H1 (cell line): ENCODE data around the gene TRAF5. TPM values are rescaled to one million over a fixed set of nuclear protein-coding genes. Genes with fewer than 3 reads are reported as not detected.

Experiments used
- CTCF ChIA-PET: fragments of 300-600 bp; sonication (Branson Sonifier 250); formaldehyde crosslinking; loops from one replicate; lab custom pipeline; 2021; ENCODE audit not compliant: partially characterized antibody; lab: Charles Lee
- POLR2A ChIA-PET: fragments of 300-600 bp; sonication (Branson Sonifier 250); formaldehyde crosslinking; loops from one replicate; lab custom pipeline; 2021; ENCODE audit warnings: inconsistent platforms; ENCODE audit not compliant: partially characterized antibody; lab: Charles Lee
- DNase-seq, 2 experiments: peaks; one replicate each; pipeline versions ENCODE4 v3.0.0 to v3.0.0-alpha.2; 2010 to 2022; ENCODE audit warnings: low spot score in 2 of 2, low read depth in 1 of 2, mixed read lengths in 1 of 2
- FAIRE-seq: peaks from 2 replicates; lab custom pipeline; 2011; peaks lifted over from hg19 to GRCh38; lab: Jason Lieb, UNC
- H2AFZ ChIP-seq: 2 replicates; pipeline ENCODE4 v1.8.1; 2012; ENCODE audit warnings: low read length, inconsistent platforms
- H2AK5ac ChIP-seq: 2 replicates; pipeline ENCODE4 v1.6.1; 2013; ENCODE audit warnings: low read depth, low read length
- H2BK120ac ChIP-seq: replicated peaks from 2 replicates; pipeline ENCODE3; 2013; ENCODE audit warnings: low read depth, low read length, inconsistent platforms
- H2BK12ac ChIP-seq: 2 replicates; pipeline ENCODE4 v1.6.1; 2013; ENCODE audit warnings: low read depth, low read length
- H2BK15ac ChIP-seq: 2 replicates; pipeline ENCODE4 v1.6.1; 2013; ENCODE audit warnings: low read length
- H2BK20ac ChIP-seq: 2 replicates; pipeline ENCODE4 v1.6.1; 2013; ENCODE audit warnings: low read length
- H2BK5ac ChIP-seq: 2 replicates; pipeline ENCODE4 v1.6.1; 2013; ENCODE audit warnings: low read depth, low read length
- H3K14ac ChIP-seq: 2 replicates; pipeline ENCODE4 v1.6.1; 2013; ENCODE audit warnings: inconsistent platforms; ENCODE audit not compliant: insufficient read length
- H3K18ac ChIP-seq: 2 replicates; pipeline ENCODE4 v1.6.1; 2013; ENCODE audit warnings: low read length; ENCODE audit errors: extremely low read depth
- H3K23ac ChIP-seq: 2 replicates; pipeline ENCODE4 v1.6.1; 2013; ENCODE audit warnings: inconsistent platforms; ENCODE audit not compliant: insufficient read length
- H3K23me2 ChIP-seq: 2 replicates; pipeline ENCODE4 v1.6.1; 2013; ENCODE audit warnings: low read depth, low read length
- H3K27ac ChIP-seq: 2 replicates; pipeline ENCODE4 v1.6.1; 2011; ENCODE audit warnings: low read depth, low read length, inconsistent platforms
- H3K27me3 ChIP-seq, 4 experiments: replicated peaks in 1 of 4; 1 replicate in 1 of 4; 2 replicates in 3 of 4; pipeline versions ENCODE4 v1.6.1 to v1.8.1; 2011 to 2013; ENCODE audit warnings: low read length in 3 of 4, mild to moderate bottlenecking in 3 of 4, inconsistent platforms in 2 of 4, mixed read lengths in 2 of 4, moderate library complexity in 1 of 4; ENCODE audit not compliant: control insufficient read depth in 3 of 4, insufficient read depth in 3 of 4; ENCODE audit errors: extremely low read depth in 1 of 4
- H3K36me3 ChIP-seq, 4 experiments: 2 replicates each; pipeline versions ENCODE4 v1.6.1 to v1.8.1; 2011 to 2013; ENCODE audit warnings: mild to moderate bottlenecking in 4 of 4, low read length in 3 of 4, moderate library complexity in 2 of 4, control low read depth in 1 of 4, inconsistent platforms in 1 of 4; ENCODE audit not compliant: insufficient read depth in 4 of 4, control insufficient read depth in 2 of 4
- H3K4ac ChIP-seq: replicated peaks from 2 replicates; pipeline ENCODE3; 2013; ENCODE audit warnings: low read length, low read depth, mixed read lengths, inconsistent platforms; ENCODE audit not compliant: insufficient read length
- H3K4me1 ChIP-seq, 4 experiments: replicated peaks in 1 of 4; 1 replicate in 1 of 4; 2 replicates in 3 of 4; pipeline versions ENCODE4 v1.6.1 to v1.8.1; 2011 to 2013; ENCODE audit warnings: low read length in 3 of 4, inconsistent platforms in 2 of 4, mixed read lengths in 1 of 4; ENCODE audit not compliant: insufficient read depth in 4 of 4, control insufficient read depth in 3 of 4
- H3K4me2 ChIP-seq, 2 experiments: 2 replicates each; pipeline versions ENCODE4 v1.6.1 to v1.8.1; 2011 to 2013; ENCODE audit warnings: low read depth in 2 of 2, low read length in 2 of 2, control low read depth in 1 of 2, inconsistent platforms in 1 of 2, mild to moderate bottlenecking in 1 of 2; ENCODE audit not compliant: insufficient read depth in 1 of 2
- H3K4me3 ChIP-seq, 4 experiments: fragments of 200-600, 300-600 bp in 1 of 4; sonication (generic), shearing (Covaris generic), sonication (Bioruptor Twin) in 1 of 4; 2 replicates each; pipeline versions ENCODE4 v1.5.1 to v1.8.1; 2011 to 2016; ENCODE audit warnings: low read length in 4 of 4, low read depth in 3 of 4, control low read depth in 2 of 4, inconsistent platforms in 2 of 4, mild to moderate bottlenecking in 2 of 4, mixed read lengths in 1 of 4, moderate library complexity in 1 of 4; ENCODE audit not compliant: insufficient read depth in 2 of 4; ENCODE audit errors: extremely low read depth in 1 of 4
- H3K56ac ChIP-seq: replicated peaks from 2 replicates; pipeline ENCODE3; 2013; ENCODE audit warnings: low read depth, mild to moderate bottlenecking, mixed read lengths, low read length, inconsistent platforms; ENCODE audit not compliant: insufficient read length
- H3K79me1 ChIP-seq: 2 replicates; pipeline ENCODE4 v1.6.1; 2013; ENCODE audit warnings: low read depth, low read length, control low read depth
- H3K79me2 ChIP-seq, 2 experiments: 2 replicates each; pipeline versions ENCODE4 v1.6.1 to v1.8.1; 2012 to 2013; ENCODE audit warnings: low read length in 2 of 2, mild to moderate bottlenecking in 2 of 2, inconsistent platforms in 1 of 2; ENCODE audit not compliant: insufficient read depth in 2 of 2, control insufficient read depth in 1 of 2
- H3K9ac ChIP-seq, 4 experiments: replicated peaks in 1 of 4; 1 replicate in 1 of 4; 2 replicates in 3 of 4; pipeline versions ENCODE4 v1.6.1 to v1.8.1; 2011 to 2013; ENCODE audit warnings: low read depth in 3 of 4, low read length in 3 of 4, control low read depth in 2 of 4, mild to moderate bottlenecking in 2 of 4, moderate library complexity in 2 of 4, inconsistent platforms in 1 of 4; ENCODE audit errors: extremely low read depth in 1 of 4
- H3K9me3 ChIP-seq, 2 experiments: 2 replicates each; pipeline versions ENCODE4 v1.6.1 to v1.8.1; 2012 to 2013; ENCODE audit warnings: mild to moderate bottlenecking in 2 of 2, moderate library complexity in 2 of 2, control low read depth in 1 of 2, inconsistent platforms in 1 of 2, low read depth in 1 of 2, low read length in 1 of 2, mixed read lengths in 1 of 2; ENCODE audit not compliant: insufficient read depth in 2 of 2
- H4K20me1 ChIP-seq, 2 experiments: replicated peaks in 1 of 2; 2 replicates each; pipeline versions ENCODE3 to v1.8.1; 2011 to 2013; ENCODE audit warnings: inconsistent platforms in 2 of 2, low read length in 2 of 2, mild to moderate bottlenecking in 1 of 2; ENCODE audit not compliant: insufficient read depth in 2 of 2, control insufficient read depth in 1 of 2
- H4K5ac ChIP-seq: 2 replicates; pipeline ENCODE4 v1.6.1; 2013; ENCODE audit warnings: low read length, low read depth, mixed read lengths, inconsistent platforms; ENCODE audit not compliant: insufficient read length
- H4K8ac ChIP-seq: 2 replicates; pipeline ENCODE4 v1.8.0; 2013; ENCODE audit warnings: mild to moderate bottlenecking, moderate library complexity, low read length, inconsistent platforms; ENCODE audit not compliant: insufficient read depth; ENCODE audit errors: extremely low read depth
- H4K91ac ChIP-seq: replicated peaks from 2 replicates; pipeline ENCODE3; 2013; ENCODE audit warnings: low read length, mixed read lengths, inconsistent platforms; ENCODE audit not compliant: insufficient read length
- BACH1 ChIP-seq: IDR thresholded peaks from 2 replicates; pipeline ENCODE4 v1.6.1; 2012; ENCODE audit warnings: low read length, improper control_type of control experiment
- BCL11A ChIP-seq, 2 experiments: IDR thresholded peaks; one replicate each; pipeline ENCODE4 v1.6.1; 2011; ENCODE audit warnings: low read depth in 2 of 2, low read length in 2 of 2, mild to moderate bottlenecking in 2 of 2
- BRCA1 ChIP-seq: IDR thresholded peaks from 2 replicates; pipeline ENCODE4 v1.6.1; 2012; ENCODE audit warnings: low read depth, low read length, improper control_type of control experiment
- CBX8 ChIP-seq: fragments of 300-800, 300-1000 bp; sonication (generic); IDR thresholded peaks from 2 replicates; pipeline ENCODE4 v1.7.1; 2016; ENCODE audit warnings: low read depth, low read length, borderline replicate concordance
- CREB1 ChIP-seq: IDR thresholded peaks from 2 replicates; pipeline ENCODE4 v1.6.1; 2012; ENCODE audit warnings: inconsistent platforms
- FOSL1 ChIP-seq: IDR thresholded peaks from 2 replicates; pipeline ENCODE4 v1.6.1; 2011; ENCODE audit warnings: mild to moderate bottlenecking, low read depth, low read length, moderate library complexity; ENCODE audit not compliant: insufficient read depth
- JUN ChIP-seq: IDR thresholded peaks from 2 replicates; pipeline ENCODE4 v1.6.1; 2011; ENCODE audit warnings: low read depth, mild to moderate bottlenecking, improper control_type of control experiment, low read length
- KDM5A ChIP-seq: fragments of 200-600 bp; IDR thresholded peaks from 2 replicates; pipeline ENCODE4 v1.7.1; 2012; ENCODE audit warnings: mild to moderate bottlenecking, low read length, inconsistent platforms, mixed read lengths
- RNF2 ChIP-seq: fragments of 200-900, 300-1000 bp; sonication (generic); IDR thresholded peaks from 2 replicates; pipeline ENCODE4 v1.7.1; 2016; ENCODE audit warnings: borderline replicate concordance, low read depth, mild to moderate bottlenecking, antibody characterized with exemption, low read length; ENCODE audit not compliant: poor library complexity, severe bottlenecking; ENCODE audit errors: missing control alignments
- SIX5 ChIP-seq: IDR thresholded peaks from 2 replicates; pipeline ENCODE4 v1.6.1; 2011; ENCODE audit warnings: mild to moderate bottlenecking, low read depth, low read length
- SP1 ChIP-seq: IDR thresholded peaks from 2 replicates; pipeline ENCODE4 v1.6.1; 2011; ENCODE audit warnings: low read depth, low read length
- SRF ChIP-seq: IDR thresholded peaks from 2 replicates; pipeline ENCODE4 v1.6.1; 2011; ENCODE audit warnings: mild to moderate bottlenecking, low read depth, low read length, moderate library complexity
- WGBS, 2 experiments: shearing (Covaris generic) in 1 of 2; methylation state at CpG; one replicate each; pipeline versions ENCODE4 v1.1.6 to v1.1.7; 2013 to 2015; ENCODE audit warnings: low lambda C conversion rate in 2 of 2, mixed read lengths in 2 of 2, inconsistent platforms in 1 of 2, low coverage in 1 of 2, missing lambda C conversion rate in 1 of 2; ENCODE audit not compliant: insufficient replicate concordance in 2 of 2, insufficient coverage in 1 of 2, insufficient read length in 1 of 2; ENCODE audit errors: extremely low coverage in 1 of 2, missing lambda C conversion rate in 1 of 2; 5-methylcytosine and 5-hydroxymethylcytosine counted together
- polyA plus RNA-seq, 7 experiments: library from polyadenylated mRNA; depleted of rRNA in 3 of 7; stranded (reverse) in 5 of 7; unstranded in 2 of 7; fragments of >200 nt in 5 of 7; fragments of 200-250 nt in 2 of 7; gene quantifications; 1 replicate in 5 of 7; 2 replicates in 1 of 7; 4 replicates in 1 of 7; pipeline versions ENCODE4 v1.2.1 to v1.2.3, GENCODE V29; 2011 to 2013; ENCODE audit warnings: missing spikeins in 2 of 7, mixed read lengths in 2 of 7
- total RNA-seq: library from RNA; stranded (reverse); fragmentation: NEBNext Ultra II Directional; extraction: Animal tissue kit (Norgen Biotek cat#: 25700); gene quantifications from 2 replicates; pipeline ENCODE4 v1.2.1, GENCODE V29; 2021

The TRAF5 gene
- total and polyA plus RNA-seq, 2 of the 8 experiments (the other 6 are each of a cell fraction or from before 2014, with no cell fraction given) = 13.0 to 17.1 TPM

DNA sequence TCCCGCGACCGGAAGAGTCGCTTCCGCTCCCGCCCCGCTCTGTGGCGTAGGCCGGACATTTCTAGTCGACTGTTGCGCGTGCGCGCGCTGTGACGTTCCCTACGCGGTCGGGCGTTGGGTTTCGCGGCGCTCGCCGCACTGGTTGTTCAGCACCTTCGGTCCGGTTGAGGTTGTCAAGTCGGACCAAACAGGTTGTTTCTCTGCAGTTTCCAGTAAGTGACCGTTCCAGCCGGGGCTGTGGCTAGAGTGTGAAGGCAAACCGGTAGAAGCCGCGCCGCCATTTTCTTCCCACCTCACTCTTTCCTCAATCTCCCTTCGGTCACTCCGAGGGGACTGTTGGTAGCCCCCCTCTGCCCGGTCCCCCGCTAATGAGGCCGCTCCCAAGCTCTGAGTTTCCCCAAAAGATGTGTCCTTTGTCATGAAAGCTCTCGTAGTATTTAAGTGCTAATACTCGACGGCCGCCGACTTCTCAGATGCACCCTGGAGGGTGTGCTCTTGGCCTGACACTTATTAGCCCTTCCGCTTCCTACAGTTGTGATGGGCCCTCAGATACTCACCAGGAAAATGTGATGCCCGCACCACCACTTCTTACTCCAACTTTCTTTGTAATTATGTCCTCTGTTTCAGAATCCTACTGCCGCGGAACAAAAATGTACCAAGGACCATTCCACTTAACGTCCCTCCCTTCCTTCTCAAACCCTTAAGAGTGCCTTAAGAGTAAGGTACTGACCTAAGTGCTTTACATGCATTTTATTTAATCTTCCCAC is 56.3 kb downstream of the TRAF5 start:
- H3K79me1 ChIP-seq = no peaks in the 10 kb centered on the region
- ChIA-PET POLR2A (interaction anchor here (0.6 to 1.9 kb wide), 11 partner anchors 13 to 1009 kb away, joined by 3 to 8 read pairs (median 4); no protein-coding TSS in a partner anchor), CTCF (interaction anchor here (0.9 to 1.9 kb wide), 8 partner anchors 13 to 132 kb away, joined by 3 to 7 read pairs (median 4); partner anchors contain the start of gene TRAF5)
- peak overlapping the region; percentile 96 for H3K27ac ChIP-seq
- H3K14ac ChIP-seq = no peak overlapping the region
- H3K9me3 ChIP-seq = no peaks in the 10 kb centered on the region
- H2AK5ac ChIP-seq = no peak overlapping the region
- H3K4me3 ChIP-seq = peak overlapping the region; percentile 60 to 82 (median 72)
- WGBS, 2 experiments = 3% methylated on average over 41 of the region's 49 CpGs; no CpG with 5 or more reads in 1 of the 2 experiments
- H3K4me1 ChIP-seq = peaks cover 0 to 3% (median 1%) of the 10 kb centered on the region in 4 experiments; a peak in 2 of 7 replicates
- H3K4me2 ChIP-seq = peak overlapping the region; percentile 66 to 82
- H4K8ac ChIP-seq = peak overlapping the region; percentile 97
- H3K18ac ChIP-seq = peak overlapping the region; percentile 75
- peak overlapping the region; percentile 74 for H3K4ac ChIP-seq
- H2BK120ac ChIP-seq = peak overlapping the region; percentile 87
- H4K5ac ChIP-seq = peak overlapping the region; percentile 88
- H4K91ac ChIP-seq = peak overlapping the region; percentile 84
- no peaks in the 10 kb centered on the region for H3K79me2 ChIP-seq
- H3K9ac ChIP-seq = peak overlapping the region; percentile 81 to 92 (median 88)
- H3K23me2 ChIP-seq = peaks cover 8% of the 10 kb centered on the region
- H4K20me1 ChIP-seq = no peaks in the 10 kb centered on the region
- no peak overlapping the region for H2BK20ac ChIP-seq
- no peak overlapping the region for H2BK15ac ChIP-seq
- H3K27me3 ChIP-seq = no peaks in the 10 kb centered on the region
- H3K56ac ChIP-seq = peak overlapping the region; percentile 78
- FAIRE-seq = peak; percentile 7
- no peak overlapping the region; the same call in 1 of the 2 replicates for H2BK12ac ChIP-seq
- no peaks in the 10 kb centered on the region for H3K36me3 ChIP-seq
- H3K23ac ChIP-seq = peak overlapping the region; percentile 18
- DNase-seq = peak; percentile 82 to 92
- peak overlapping the region; percentile 7; the same call in 1 of the 2 replicates for H2AFZ ChIP-seq
- H2BK5ac ChIP-seq = peak overlapping the region; percentile 96
- no peak for TF ChIP-seq FOSL1
- no peak for TF ChIP-seq BACH1
- no peak for TF ChIP-seq RNF2
- TF ChIP-seq CREB1 = peak; percentile 83
- TF ChIP-seq BRCA1 = no peak
- no peak for TF ChIP-seq CBX8
- TF ChIP-seq SRF = no peak
- TF ChIP-seq BCL11A (IDR thresholded peaks at IDR 0.05; ENCODE audit: low read depth in 2 of 2, low read length in 2 of 2) = no peak
- no peak for TF ChIP-seq SIX5
- TF ChIP-seq KDM5A = no peak
- TF ChIP-seq JUN = no peak
- no peak for TF ChIP-seq SP1
